HEK293 (cell line): ENCODE results near the gene MED4.

Experiments used
- EGR2 ChIP-seq: fragments of 450-650 bp; formaldehyde crosslinking; IDR thresholded peaks from 2 replicates; pipeline ENCODE4 v1.5.1; 2016; ENCODE audit warnings: low read depth, missing biosample characterization, missing genetic modification characterization
- IKZF3 ChIP-seq: fragments of 450-650 bp; IDR thresholded peaks from 2 replicates; pipeline ENCODE4 v1.5.0; 2018; ENCODE audit warnings: missing biosample characterization, mild to moderate bottlenecking, missing genetic modification characterization, moderate library complexity
- REST ChIP-seq: fragments of 450-650 bp; formaldehyde crosslinking; IDR thresholded peaks from 2 replicates; pipeline ENCODE4 v1.5.1; 2016; ENCODE audit warnings: missing biosample characterization, missing genetic modification characterization
- SP3 ChIP-seq: fragments of 450-650 bp; formaldehyde crosslinking; IDR thresholded peaks from 2 replicates; pipeline ENCODE4 v1.5.1; 2016; ENCODE audit warnings: missing biosample characterization, missing genetic modification characterization
- TRIM28 ChIP-seq: IDR thresholded peaks from 2 replicates; pipeline ENCODE4 v1.6.1; 2011; ENCODE audit warnings: low read length, control low read depth, borderline replicate concordance
- YY1 ChIP-seq: fragments of 450-650 bp; formaldehyde crosslinking; IDR thresholded peaks from 2 replicates; pipeline ENCODE4 v1.5.1; 2018; ENCODE audit warnings: missing biosample characterization, missing genetic modification characterization
- YY2 ChIP-seq: fragments of 450-650 bp; formaldehyde crosslinking; IDR thresholded peaks from 2 replicates; pipeline ENCODE4 v1.5.1; 2016; ENCODE audit warnings: missing biosample characterization, missing genetic modification characterization
- ZBTB48 ChIP-seq: fragments of 450-650 bp; formaldehyde crosslinking; IDR thresholded peaks from 2 replicates; pipeline ENCODE4 v1.5.1; 2016; ENCODE audit warnings: missing biosample characterization, missing genetic modification characterization
- ZNF148 ChIP-seq: fragments of 450-650 bp; formaldehyde crosslinking; IDR thresholded peaks from 2 replicates; pipeline ENCODE4 v1.5.0; 2017; ENCODE audit warnings: missing biosample characterization, missing genetic modification characterization, borderline replicate concordance
- ZNF175 ChIP-seq: fragments of 450-650 bp; formaldehyde crosslinking; IDR thresholded peaks from 2 replicates; pipeline ENCODE4 v1.5.1; 2016; ENCODE audit warnings: missing biosample characterization, missing genetic modification characterization
- ZNF211 ChIP-seq: fragments of 450-650 bp; formaldehyde crosslinking; IDR thresholded peaks from 2 replicates; pipeline ENCODE4 v1.5.1; 2016; ENCODE audit warnings: low read depth, missing biosample characterization, missing genetic modification characterization
- ZNF280C ChIP-seq: fragments of 450-650 bp; formaldehyde crosslinking; IDR thresholded peaks from 2 replicates; pipeline ENCODE4 v1.5.1; 2016; ENCODE audit warnings: missing biosample characterization, missing genetic modification characterization
- ZNF280D ChIP-seq: fragments of 450-650 bp; formaldehyde crosslinking; IDR thresholded peaks from 2 replicates; pipeline ENCODE4 v1.5.1; 2016; ENCODE audit warnings: missing biosample characterization, missing genetic modification characterization
- ZNF302 ChIP-seq: fragments of 450-650 bp; formaldehyde crosslinking; IDR thresholded peaks from 2 replicates; pipeline ENCODE4 v1.5.1; 2016; ENCODE audit warnings: missing biosample characterization, missing genetic modification characterization, low read depth
- ZNF335 ChIP-seq: fragments of 450-650 bp; formaldehyde crosslinking; conservative IDR thresholded peaks from 2 replicates; pipeline ENCODE4 v1.5.1; 2016; ENCODE audit warnings: missing biosample characterization, missing genetic modification characterization
- ZNF350 ChIP-seq: fragments of 450-650 bp; formaldehyde crosslinking; IDR thresholded peaks from 2 replicates; pipeline ENCODE4 v1.5.0; 2017; ENCODE audit warnings: missing biosample characterization, mild to moderate bottlenecking, missing genetic modification characterization
- ZNF404 ChIP-seq: fragments of 450-650 bp; formaldehyde crosslinking; IDR thresholded peaks from 2 replicates; pipeline ENCODE4 v1.5.1; 2017; ENCODE audit warnings: missing biosample characterization, missing genetic modification characterization
- ZNF423 ChIP-seq: fragments of 450-650 bp; formaldehyde crosslinking; IDR thresholded peaks from 2 replicates; pipeline ENCODE4 v1.5.1; 2016; ENCODE audit warnings: missing biosample characterization, missing genetic modification characterization
- ZNF48 ChIP-seq: fragments of 450-650 bp; formaldehyde crosslinking; IDR thresholded peaks from 2 replicates; pipeline ENCODE4 v1.5.1; 2016; ENCODE audit warnings: missing biosample characterization, missing genetic modification characterization
- ZNF670 ChIP-seq: fragments of 450-650 bp; formaldehyde crosslinking; IDR thresholded peaks from 2 replicates; pipeline ENCODE4 v1.5.1; 2016; ENCODE audit warnings: missing biosample characterization, missing genetic modification characterization, low read depth
- ZNF768 ChIP-seq: fragments of 450-650 bp; formaldehyde crosslinking; IDR thresholded peaks from 2 replicates; pipeline ENCODE4 v1.5.1; 2018; ENCODE audit warnings: missing biosample characterization, mild to moderate bottlenecking, missing genetic modification characterization
- ZSCAN30 ChIP-seq: fragments of 450-650 bp; IDR thresholded peaks from 2 replicates; pipeline ENCODE4 v1.5.1; 2018; ENCODE audit warnings: missing biosample characterization, mild to moderate bottlenecking, missing genetic modification characterization, moderate library complexity
- TF ChIP-seq, protein P1 (sequence below): IDR thresholded peaks from 2 replicates; pipeline ENCODE4 v1.6.1; 2011; ENCODE audit warnings: mild to moderate bottlenecking, low read depth, low read length, borderline replicate concordance
- TF ChIP-seq, protein P2 (sequence below): fragments of 450-650 bp; formaldehyde crosslinking; IDR thresholded peaks from 2 replicates; pipeline ENCODE4 v1.5.1; 2017; ENCODE audit warnings: missing biosample characterization, missing genetic modification characterization
- TF ChIP-seq, protein P3 (sequence below): fragments of 450-650 bp; formaldehyde crosslinking; IDR thresholded peaks from 2 replicates; pipeline ENCODE4 v1.5.1; 2016; ENCODE audit warnings: missing biosample characterization, missing genetic modification characterization

Gene MED4

DNA sequence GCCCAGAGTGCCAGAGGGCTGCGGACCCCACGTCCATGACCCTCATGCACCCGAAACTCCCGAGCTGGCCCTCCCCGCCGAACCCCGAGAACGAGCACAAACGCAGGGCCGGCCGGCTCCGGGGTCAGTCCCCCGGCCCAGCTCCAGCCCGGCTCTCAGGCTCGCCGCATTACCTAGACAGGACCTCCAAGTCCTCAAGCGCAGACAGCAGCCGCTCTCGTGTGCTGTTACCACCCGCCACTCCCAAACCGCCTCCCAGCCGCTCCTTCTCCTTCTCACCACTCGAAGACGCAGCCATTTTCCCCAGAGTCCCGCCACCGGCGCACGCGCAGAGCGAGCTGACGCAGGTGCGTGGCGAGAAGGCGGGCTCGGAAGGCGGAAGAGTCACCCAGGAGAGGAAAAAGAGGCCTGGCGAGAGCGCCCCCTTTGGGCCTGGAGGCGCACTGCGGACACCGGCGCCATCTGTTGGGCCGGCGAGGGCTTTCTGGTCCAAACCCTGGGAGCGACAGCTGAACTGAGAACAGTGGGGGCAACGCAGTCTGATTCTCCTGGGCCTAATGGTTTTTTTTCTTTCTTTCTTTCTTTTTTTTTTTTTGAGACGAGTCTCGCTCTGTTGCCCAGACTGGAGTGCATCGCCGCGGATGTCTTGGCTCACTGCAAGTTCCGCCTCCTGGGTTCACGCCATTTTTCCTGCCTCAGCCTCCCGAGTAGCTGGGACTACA lies at the start of gene MED4 (continued):
- TF ChIP-seq, protein P1, sequence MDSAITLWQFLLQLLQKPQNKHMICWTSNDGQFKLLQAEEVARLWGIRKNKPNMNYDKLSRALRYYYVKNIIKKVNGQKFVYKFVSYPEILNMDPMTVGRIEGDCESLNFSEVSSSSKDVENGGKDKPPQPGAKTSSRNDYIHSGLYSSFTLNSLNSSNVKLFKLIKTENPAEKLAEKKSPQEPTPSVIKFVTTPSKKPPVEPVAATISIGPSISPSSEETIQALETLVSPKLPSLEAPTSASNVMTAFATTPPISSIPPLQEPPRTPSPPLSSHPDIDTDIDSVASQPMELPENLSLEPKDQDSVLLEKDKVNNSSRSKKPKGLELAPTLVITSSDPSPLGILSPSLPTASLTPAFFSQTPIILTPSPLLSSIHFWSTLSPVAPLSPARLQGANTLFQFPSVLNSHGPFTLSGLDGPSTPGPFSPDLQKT: no peak
- TF ChIP-seq ZNF768 (tag by site-specific recombination) (no peak), ZNF148 (tag by site-specific recombination) (no peak), EGR2 (peak; percentile 59; the same call in 1 of the 2 replicates), ZNF175 (tag by site-specific recombination) (no peak), ZNF335 (tag by site-specific recombination) (peak; percentile 42; the same call in 1 of the 2 replicates), ZNF350 (tag by site-specific recombination) (no peak), ZNF423 (tag by site-specific recombination) (no peak), TRIM28 (no peak), IKZF3 (no peak), ZNF404 (tag by site-specific recombination) (no peak), YY2 (tag by site-specific recombination) (no peak), REST (no peak), ZSCAN30 (tag by site-specific recombination) (peak; percentile 82), ZNF280D (tag by site-specific recombination) (peak; percentile 64; the same call in 1 of the 2 replicates), ZNF48 (tag by site-specific recombination) (no peak), SP3 (peak; percentile 62; the same call in 1 of the 2 replicates), ZNF211 (no peak), ZNF280C (tag by site-specific recombination) (no peak), ZBTB48 (tag by site-specific recombination) (no peak), ZNF302 (tag by site-specific recombination) (no peak), ZNF670 (tag by site-specific recombination) (no peak), YY1 (tag by site-specific recombination) (peak; percentile 92)
- TF ChIP-seq, protein P2, sequence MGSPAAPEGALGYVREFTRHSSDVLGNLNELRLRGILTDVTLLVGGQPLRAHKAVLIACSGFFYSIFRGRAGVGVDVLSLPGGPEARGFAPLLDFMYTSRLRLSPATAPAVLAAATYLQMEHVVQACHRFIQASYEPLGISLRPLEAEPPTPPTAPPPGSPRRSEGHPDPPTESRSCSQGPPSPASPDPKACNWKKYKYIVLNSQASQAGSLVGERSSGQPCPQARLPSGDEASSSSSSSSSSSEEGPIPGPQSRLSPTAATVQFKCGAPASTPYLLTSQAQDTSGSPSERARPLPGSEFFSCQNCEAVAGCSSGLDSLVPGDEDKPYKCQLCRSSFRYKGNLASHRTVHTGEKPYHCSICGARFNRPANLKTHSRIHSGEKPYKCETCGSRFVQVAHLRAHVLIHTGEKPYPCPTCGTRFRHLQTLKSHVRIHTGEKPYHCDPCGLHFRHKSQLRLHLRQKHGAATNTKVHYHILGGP: no peak
- TF ChIP-seq, protein P3, sequence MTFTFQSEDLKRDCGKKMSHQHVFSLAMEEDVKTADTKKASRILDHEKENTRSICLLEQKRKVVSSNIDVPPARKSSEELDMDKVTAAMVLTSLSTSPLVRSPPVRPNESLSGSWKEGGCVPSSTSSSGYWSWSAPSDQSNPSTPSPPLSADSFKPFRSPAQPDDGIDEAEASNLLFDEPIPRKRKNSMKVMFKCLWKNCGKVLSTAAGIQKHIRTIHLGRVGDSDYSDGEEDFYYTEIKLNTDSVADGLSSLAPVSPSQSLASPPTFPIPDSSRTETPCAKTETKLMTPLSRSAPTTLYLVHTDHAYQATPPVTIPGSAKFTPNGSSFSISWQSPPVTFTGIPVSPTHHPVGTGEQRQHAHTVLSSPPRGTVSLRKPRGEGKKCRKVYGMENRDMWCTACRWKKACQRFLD (tag by site-specific recombination): no peak
